HG02981 (cell line): ENCODE data around the gene TAOK2.
"Not testable (repeated sequence)": the region's sequence is repeated elsewhere in the genome, so short reads cannot be mapped to it uniquely, and the experiment has no call there.

Experiments used
- ATAC-seq: cut with Tn5 transposase; IDR thresholded peaks from one replicate; pipeline ENCODE4 v1.9.1; 2021; ENCODE audit warnings: mild to moderate bottlenecking, moderate library complexity; ENCODE audit not compliant: unreplicated experiment

TAOK2 gene

GRCh38 chr16:30002614-30003346 lies 29.1 kb downstream of the TAOK2 start:
- ATAC-seq, result no peak

GRCh38 chr16:30003670-30004423 lies 30.2 kb downstream of the TAOK2 start:
- ATAC-seq, result no peak

GRCh38 chr16:30004424-30004776 lies 30.7 kb downstream of the TAOK2 start:
- ATAC-seq, result no peak

GRCh38 chr16:30004811-30005242 lies 31.2 kb downstream of the TAOK2 start:
- no peak for ATAC-seq

GRCh38 chr16:30005341-30006094 lies 31.9 kb downstream of the TAOK2 start:
- no peak for ATAC-seq

GRCh38 chr16:30006095-30006473 lies 32.4 kb downstream of the TAOK2 start:
- no peak for ATAC-seq

GRCh38 chr16:30006659-30007377 lies 33.1 kb downstream of the TAOK2 start:
- ATAC-seq, result no peak

GRCh38 chr16:30007378-30007895 lies 33.8 kb downstream of the TAOK2 start:
- ATAC-seq, result no peak

- no peak for ATAC-seq
Observed at GRCh38 chr16:30009085-30009862, 35.6 kb downstream of the TAOK2 start.

- ATAC-seq, result no peak
Observed at GRCh38 chr16:30009990-30010843, 36.5 kb downstream of the TAOK2 start.

GRCh38 chr16:30010844-30011713 lies 37.4 kb downstream of the TAOK2 start, which contains the start of gene DOC2A:
DOC2A (minus strand) TSS chr16:30011027; CDS start chr16:30010222, 805 bp downstream.
- no peak for ATAC-seq

- no peak for ATAC-seq
Observed at GRCh38 chr16:30011714-30012504, 38.2 kb downstream of the TAOK2 start.

GRCh38 chr16:30012598-30012997 lies 38.9 kb downstream of the TAOK2 start:
- ATAC-seq, result not testable (repeated sequence)

- not testable (repeated sequence) for ATAC-seq
Observed at GRCh38 chr16:30015450-30015849, 41.8 kb downstream of the TAOK2 start.

GRCh38 chr16:30016555-30017276 lies 43.0 kb downstream of the TAOK2 start:
- no peak for ATAC-seq

- no peak for ATAC-seq
Observed at GRCh38 chr16:30017277-30017656, 43.6 kb downstream of the TAOK2 start.

- not testable (repeated sequence) for ATAC-seq
Observed at GRCh38 chr16:30017937-30018336, 44.3 kb downstream of the TAOK2 start.
